Activated CD8-positive, alpha-beta T cell treated with anti-CD3 and anti-CD28 coated beads for 36 hours (primary cell): ENCODE measurements around the gene CACNA2D2. TPM values are rescaled to one million over a fixed set of nuclear protein-coding genes. Genes with fewer than 3 reads are reported as not detected.

ENCODE experiments used
- ATAC-seq: fragments of 200-7000 bp; cut with Tn5 transposase; one replicate; pipeline ENCODE4 v1.10.0; 2021; ENCODE audit warnings: mild to moderate bottlenecking, moderate library complexity
- CTCF ChIA-PET: fragments of 350-600 bp; sonication (Branson Sonifier 250); formaldehyde crosslinking; loops from one replicate; lab custom pipeline; 2021; ENCODE audit warnings: antibody characterized with exemption; lab: Charles Lee
- POLR2A ChIA-PET: fragments of 350-600 bp; sonication (Branson Sonifier 250); formaldehyde crosslinking; loops from one replicate; lab custom pipeline; 2021; ENCODE audit warnings: antibody characterized with exemption; lab: Charles Lee
- DNase-seq: peaks from one replicate; pipeline ENCODE4 v3.0.0-alpha.2; 2020
- H3K27ac Mint-ChIP-seq: one replicate; pipeline ENCODE4 v1.8.0; 2021; ENCODE audit warnings: mild to moderate bottlenecking, mixed read lengths
- H3K27me3 Mint-ChIP-seq: one replicate; pipeline ENCODE4 v1.8.0; 2021; ENCODE audit warnings: mixed read lengths
- H3K36me3 Mint-ChIP-seq: one replicate; pipeline ENCODE4 v1.8.0; 2021; ENCODE audit warnings: low read depth, mixed read lengths
- H3K4me1 Mint-ChIP-seq: one replicate; pipeline ENCODE4 v1.8.0; 2021; ENCODE audit warnings: low read depth, mixed read lengths
- H3K4me3 Mint-ChIP-seq: one replicate; pipeline ENCODE4 v1.8.0; 2021; ENCODE audit warnings: mild to moderate bottlenecking, moderate library complexity, mixed read lengths
- H3K9me3 Mint-ChIP-seq: one replicate; pipeline ENCODE4 v1.8.0; 2021; ENCODE audit warnings: mixed read lengths
- intact Hi-C: fragments of 100-400 bp; cut with micrococcal nuclease; formaldehyde crosslinking; loops from one replicate; pipeline ENCODE4 v1.10.0; 2022
- total RNA-seq, 2 experiments: library from RNA; stranded (reverse); gene quantifications; one replicate each; pipeline ENCODE4 v1.2.3, GENCODE V29; 2021
- TF ChIP-seq, protein P1 (sequence below): fragments of 200-600 bp; IDR thresholded peaks from one replicate; pipeline ENCODE4 v1.8.0; 2022; ENCODE audit warnings: antibody characterized with exemption, mild to moderate bottlenecking

CACNA2D2 gene
- total RNA-seq: 1 to 10 TPM; 1.6 to 2.1 TPM

DNA sequence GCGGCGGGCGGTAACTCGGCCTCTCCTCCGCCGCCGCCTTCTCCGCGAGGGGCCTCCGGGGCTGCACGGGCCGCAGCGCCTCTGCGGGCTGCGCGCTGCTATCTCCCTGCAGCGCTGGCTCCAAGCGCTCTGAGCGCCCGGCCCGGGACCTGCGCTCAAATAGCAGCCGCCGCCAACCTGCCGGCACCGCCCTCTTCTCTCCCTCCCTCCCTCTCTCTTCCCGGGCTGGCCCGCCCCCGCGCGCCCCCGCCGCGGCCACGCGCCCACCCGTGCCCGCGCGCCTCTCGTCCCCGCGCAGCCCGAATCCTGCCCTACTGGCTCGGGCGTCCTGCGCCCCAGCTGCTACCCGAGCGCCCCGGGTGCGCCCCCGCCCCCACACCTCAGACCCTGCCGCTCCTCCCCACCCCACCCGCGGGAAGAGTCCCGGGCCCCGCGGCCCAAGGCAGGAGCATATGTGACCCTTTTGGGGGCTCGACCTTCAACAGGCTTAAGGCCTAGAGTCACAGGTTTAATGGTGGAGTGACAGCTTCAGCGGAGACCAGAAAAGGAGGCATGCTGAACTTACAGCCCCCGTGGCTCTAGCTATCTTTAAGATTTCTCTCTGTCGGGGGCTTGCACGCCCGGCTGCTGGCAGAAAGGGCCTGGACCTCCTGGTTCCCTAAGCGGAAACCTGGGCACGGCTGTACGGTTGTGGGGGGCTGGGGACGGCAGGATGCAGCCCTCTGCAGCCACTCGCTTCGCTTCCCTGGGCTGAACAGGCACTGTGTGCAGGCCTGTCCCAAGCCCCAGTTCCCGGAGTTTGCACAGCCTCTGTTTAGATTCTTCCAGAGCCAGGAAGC, at the start of gene CACNA2D2:
Gene CACNA2D2 (minus strand): TSS at position 131 of the 839 bp plus-strand sequence. CDS start 211 bp downstream, outside the sequence.
- peak within 1 kb of the TSS; percentile 63 for H3K4me3 Mint-ChIP-seq
- TF ChIP-seq, protein P1, sequence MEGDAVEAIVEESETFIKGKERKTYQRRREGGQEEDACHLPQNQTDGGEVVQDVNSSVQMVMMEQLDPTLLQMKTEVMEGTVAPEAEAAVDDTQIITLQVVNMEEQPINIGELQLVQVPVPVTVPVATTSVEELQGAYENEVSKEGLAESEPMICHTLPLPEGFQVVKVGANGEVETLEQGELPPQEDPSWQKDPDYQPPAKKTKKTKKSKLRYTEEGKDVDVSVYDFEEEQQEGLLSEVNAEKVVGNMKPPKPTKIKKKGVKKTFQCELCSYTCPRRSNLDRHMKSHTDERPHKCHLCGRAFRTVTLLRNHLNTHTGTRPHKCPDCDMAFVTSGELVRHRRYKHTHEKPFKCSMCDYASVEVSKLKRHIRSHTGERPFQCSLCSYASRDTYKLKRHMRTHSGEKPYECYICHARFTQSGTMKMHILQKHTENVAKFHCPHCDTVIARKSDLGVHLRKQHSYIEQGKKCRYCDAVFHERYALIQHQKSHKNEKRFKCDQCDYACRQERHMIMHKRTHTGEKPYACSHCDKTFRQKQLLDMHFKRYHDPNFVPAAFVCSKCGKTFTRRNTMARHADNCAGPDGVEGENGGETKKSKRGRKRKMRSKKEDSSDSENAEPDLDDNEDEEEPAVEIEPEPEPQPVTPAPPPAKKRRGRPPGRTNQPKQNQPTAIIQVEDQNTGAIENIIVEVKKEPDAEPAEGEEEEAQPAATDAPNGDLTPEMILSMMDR: no peak
- ATAC-seq: peak; percentile 91
- H3K9me3 Mint-ChIP-seq: no peaks in the 10 kb centered on the region
- H3K27ac Mint-ChIP-seq: no peak within 1 kb of the TSS
- intact Hi-C loops: no loop called here
- peaks cover 4% of the 10 kb centered on the region for H3K4me1 Mint-ChIP-seq
- peaks cover 12% of the 10 kb centered on the region for H3K27me3 Mint-ChIP-seq
- no peaks in the 10 kb centered on the region for H3K36me3 Mint-ChIP-seq
- ChIA-PET POLR2A (interaction anchor here (0.7 to 1.6 kb wide), 2 partner anchors 10 to 50 kb away, joined by 3 read pairs; no protein-coding TSS in a partner anchor), CTCF (interaction anchor here (1.1 to 3.2 kb wide), 3 partner anchors 12 to 39 kb away, joined by 3 to 14 read pairs (median 3); no protein-coding TSS in a partner anchor)
- DNase-seq: peak; percentile 60

DNA sequence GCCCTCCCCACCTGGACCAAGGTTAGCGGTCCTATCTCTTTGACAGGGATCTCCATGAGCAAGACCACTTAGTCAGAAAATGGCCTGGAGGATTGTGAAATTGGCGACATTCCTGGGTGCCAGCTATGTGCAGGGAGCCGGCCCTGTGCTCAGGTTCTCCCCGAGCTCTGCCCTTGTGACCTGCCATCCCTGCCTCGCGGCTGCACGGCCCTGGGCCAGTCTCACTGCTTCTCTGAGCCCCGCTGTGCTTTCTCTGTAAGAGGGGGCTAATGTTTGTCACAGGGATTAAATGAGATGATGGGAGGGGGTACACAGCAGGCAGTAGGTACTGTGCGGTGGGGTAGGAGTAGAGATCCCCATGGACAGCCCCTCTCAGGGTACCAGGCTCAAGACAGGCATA, 49.2 kb upstream of the CACNA2D2 start:
- no peak overlapping the region for H3K4me3 Mint-ChIP-seq
- no peak overlapping the region for H3K27ac Mint-ChIP-seq
- intact Hi-C loops: no loop called here
- ChIA-PET CTCF (interaction anchor here (8.9 kb wide), 1 partner anchor 10 kb away, joined by 36 read pairs; no protein-coding TSS in a partner anchor), POLR2A (interaction anchor here (1.5 kb wide), 1 partner anchor 12 kb away, joined by 4 read pairs; no protein-coding TSS in a partner anchor)
- no peaks in the 10 kb centered on the region for H3K27me3 Mint-ChIP-seq
- ATAC-seq (no peak), DNase-seq (no peak)
- H3K4me1 Mint-ChIP-seq: peaks cover 5% of the 10 kb centered on the region
- H3K36me3 Mint-ChIP-seq: no peaks in the 10 kb centered on the region
- TF ChIP-seq, protein P1: no peak
- H3K9me3 Mint-ChIP-seq: no peaks in the 10 kb centered on the region

DNA sequence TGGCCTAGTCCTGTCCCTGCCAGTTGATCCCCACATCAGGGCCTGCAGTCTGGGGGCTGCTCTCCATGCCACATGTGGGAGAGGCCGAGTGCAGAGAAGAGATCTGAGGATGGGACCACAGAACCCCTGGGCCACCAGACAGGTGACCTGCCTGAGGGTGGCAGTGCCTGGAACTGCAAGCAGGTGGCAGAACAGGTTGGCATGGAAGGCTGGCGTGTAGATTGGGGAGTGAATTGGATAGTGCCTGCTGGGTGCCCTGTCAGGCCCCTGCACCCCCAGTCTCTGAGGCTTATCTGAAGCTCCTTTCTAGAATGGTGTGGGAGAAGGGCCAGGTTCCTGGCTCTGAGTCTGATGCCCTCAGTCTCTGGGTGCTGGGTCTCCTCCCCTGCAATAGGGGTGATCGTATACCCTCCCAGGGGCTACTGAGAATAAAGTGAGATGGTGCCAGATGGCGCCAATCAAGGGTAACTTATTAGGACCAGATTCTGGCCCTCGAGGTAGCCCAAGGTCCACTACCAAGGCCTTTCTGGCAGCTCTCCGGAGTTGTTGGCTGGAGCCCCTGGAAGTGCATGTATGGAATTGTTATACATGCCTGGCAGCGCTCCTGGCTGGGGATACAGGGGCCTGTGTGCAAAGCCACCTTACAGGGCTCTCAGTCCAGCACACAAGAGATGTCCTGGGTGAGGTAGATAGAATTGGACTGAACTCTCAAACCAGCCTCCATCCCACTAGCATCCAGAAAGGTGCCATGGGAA, 48.4 kb upstream of the CACNA2D2 start:
- peak; percentile 23 for DNase-seq
- ChIA-PET POLR2A (interaction anchor here (0.6 kb wide), 1 partner anchor 38 kb away, joined by 3 read pairs; no protein-coding TSS in a partner anchor), CTCF (interaction anchor here (1.3 to 8.9 kb wide), 6 partner anchors 9 to 202 kb away, joined by 3 to 36 read pairs (median 11); partner anchors contain the start of genes CYB561D2 and NPRL2)
- Mint-ChIP-seq H3K27me3 (no peaks in the 10 kb centered on the region), H3K4me1 (peaks cover 5% of the 10 kb centered on the region), H3K27ac (no peak overlapping the region), H3K36me3 (no peaks in the 10 kb centered on the region), H3K4me3 (no peak overlapping the region), H3K9me3 (no peaks in the 10 kb centered on the region)
- intact Hi-C loops: no loop called here
- TF ChIP-seq, protein P1: no peak
- ATAC-seq: no peak

DNA sequence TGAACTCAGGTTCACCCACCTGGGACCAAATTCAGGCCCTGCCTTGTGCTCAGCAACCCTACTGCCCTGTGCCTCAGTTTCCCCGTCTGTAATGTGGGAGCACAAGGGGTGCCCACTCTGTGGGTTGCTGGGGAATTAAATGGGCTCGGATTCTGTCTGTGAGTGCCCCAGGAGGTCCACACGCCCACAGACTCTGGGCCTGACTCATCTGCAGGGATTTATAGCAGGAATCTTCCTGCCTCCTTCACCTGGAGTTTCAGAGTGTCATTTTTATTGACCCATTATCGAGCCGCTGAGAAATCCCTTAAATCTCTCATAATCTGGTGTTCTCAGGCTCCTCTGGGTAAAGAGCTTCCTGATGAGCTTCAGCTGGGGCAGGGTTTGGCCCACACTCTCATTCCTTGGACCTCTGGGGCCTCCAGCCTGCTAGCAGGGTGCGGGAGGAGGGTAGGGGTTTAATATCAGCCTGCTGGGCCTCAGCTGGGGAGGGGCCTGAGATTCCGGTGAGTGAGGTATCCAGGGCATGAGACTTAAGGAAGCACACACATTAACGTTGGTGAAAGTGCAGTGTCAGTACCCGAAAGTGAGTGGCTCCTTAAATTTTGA, 47.7 kb upstream of the CACNA2D2 start:
- Mint-ChIP-seq H3K9me3 (no peaks in the 10 kb centered on the region), H3K4me3 (no peak overlapping the region), H3K27me3 (no peaks in the 10 kb centered on the region), H3K36me3 (no peaks in the 10 kb centered on the region), H3K4me1 (peaks cover 5% of the 10 kb centered on the region), H3K27ac (no peak overlapping the region)
- ChIA-PET POLR2A (interaction anchor here (1.1 to 1.3 kb wide), 2 partner anchors 9 to 60 kb away, joined by 3 read pairs; partner anchors contain the start of gene CISH), CTCF (interaction anchor here (0.8 to 8.9 kb wide), 10 partner anchors 8 to 201 kb away, joined by 3 to 36 read pairs (median 4); partner anchors contain the start of genes CISH, CYB561D2 and NPRL2)
- intact Hi-C loops: no loop called here
- no peak for ATAC-seq
- no peak for DNase-seq
- TF ChIP-seq, protein P1: no peak
